ENCODE measurements around the gene ALDH9A1.
A peak's percentile ranks its signal among the peaks of the same experiment; 100 is the strongest.
"Not testable (repeated sequence)": the region's sequence is repeated elsewhere in the genome, so short reads cannot be mapped to it uniquely, and the experiment has no call there.

Gene ALDH9A1

DNA sequence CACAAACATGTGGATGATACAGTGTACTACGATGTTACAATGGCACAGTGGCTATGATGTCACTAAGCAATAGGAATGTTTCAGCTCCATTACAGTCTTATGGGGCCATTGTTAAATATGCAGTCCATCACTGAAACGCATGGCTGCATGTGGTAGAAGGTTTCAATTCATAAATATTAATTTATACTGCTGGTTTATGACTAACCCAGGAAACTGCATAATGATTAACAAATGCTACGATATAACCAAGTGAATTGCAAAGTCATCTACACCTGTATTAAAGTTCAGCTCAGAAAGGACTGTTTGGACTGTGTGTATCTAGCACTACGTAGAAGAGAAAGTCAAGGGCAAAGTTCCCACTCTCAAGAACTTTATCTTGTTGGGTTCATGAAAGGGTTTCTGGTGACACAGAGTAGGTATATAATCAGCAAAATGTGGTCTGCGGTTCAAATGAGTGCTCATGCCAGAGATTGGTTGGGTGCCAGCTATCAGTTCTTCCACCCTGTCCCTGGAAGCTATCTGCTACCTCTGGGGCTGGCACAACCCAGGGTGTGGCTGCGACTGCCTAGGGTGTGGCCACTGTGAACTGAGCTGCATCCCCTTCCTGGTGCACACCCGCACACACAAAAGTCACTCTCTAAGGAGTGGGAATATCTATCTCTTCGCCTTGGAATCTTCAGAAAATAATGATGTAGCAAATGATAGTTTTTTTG, 52.6 kb downstream of the ALDH9A1 start:
- DNase-seq (ENCODE audit: low read depth) = no peak

DNA sequence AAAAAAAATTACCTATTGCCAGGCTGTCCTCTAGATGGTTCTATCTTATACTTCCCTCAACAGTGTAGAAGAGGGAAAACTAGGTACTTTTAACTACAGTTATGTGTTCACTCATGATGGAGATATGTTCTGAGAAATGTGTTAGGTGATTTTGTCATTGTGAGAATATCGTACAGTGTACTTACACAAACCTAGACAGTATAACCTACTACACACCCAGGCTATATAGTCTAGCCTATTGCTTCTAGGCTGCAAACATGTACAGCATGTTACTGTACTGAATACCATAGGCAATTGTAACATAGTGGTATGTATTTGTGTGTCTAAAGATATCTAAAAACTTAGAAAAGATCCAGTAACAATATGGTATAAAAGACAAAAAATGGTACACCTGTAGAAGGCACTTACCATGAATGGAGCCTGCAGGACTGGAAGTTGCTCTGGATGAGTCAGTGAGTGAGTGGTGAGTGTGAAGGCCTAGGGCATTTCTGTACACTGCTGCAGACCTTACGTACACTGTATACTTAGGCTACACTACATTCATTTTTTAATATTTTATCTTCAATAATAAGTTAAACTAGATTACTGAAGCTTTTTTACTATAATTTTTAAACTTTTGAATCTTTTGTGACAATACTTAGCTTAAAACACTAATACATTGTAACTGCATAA, 54.2 kb downstream of the ALDH9A1 start:
- no peak for DNase-seq (ENCODE audit: low read depth)

DNA sequence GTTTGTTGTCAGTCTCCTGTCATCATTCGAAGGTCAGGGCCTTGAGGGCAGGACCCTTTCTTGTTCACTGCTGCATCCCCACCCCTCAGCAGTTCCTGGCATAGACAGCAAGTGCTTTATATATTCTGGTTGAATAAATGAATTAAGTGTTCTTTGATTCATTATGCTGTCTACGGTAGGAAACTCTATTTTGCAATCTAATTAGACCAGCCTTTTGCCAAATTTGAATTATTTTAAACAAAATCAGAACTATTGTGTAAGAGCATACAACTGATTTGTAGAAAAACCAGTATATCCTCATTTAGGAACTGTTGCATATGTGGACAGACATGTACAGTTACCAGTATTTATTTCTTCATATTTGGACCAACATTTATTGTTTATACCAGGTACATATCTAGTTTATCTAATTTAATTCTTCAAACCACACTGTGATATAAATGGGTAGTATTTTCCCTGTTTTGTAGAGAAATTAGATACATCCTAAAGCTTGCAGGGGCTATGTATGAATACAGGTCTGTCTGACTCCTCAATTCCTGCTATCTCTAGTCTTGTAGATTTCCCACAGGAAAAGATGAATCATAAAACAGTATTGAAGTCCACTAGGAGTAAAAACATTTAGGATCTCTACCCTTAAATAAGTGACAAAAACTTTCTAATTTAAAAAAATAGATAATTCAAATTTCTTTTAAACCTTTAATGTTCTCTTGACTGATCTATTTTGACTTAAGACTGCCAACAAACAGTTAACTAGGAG, 57.0 kb downstream of the ALDH9A1 start:
- DNase-seq (ENCODE audit: low read depth) = no peak

DNA sequence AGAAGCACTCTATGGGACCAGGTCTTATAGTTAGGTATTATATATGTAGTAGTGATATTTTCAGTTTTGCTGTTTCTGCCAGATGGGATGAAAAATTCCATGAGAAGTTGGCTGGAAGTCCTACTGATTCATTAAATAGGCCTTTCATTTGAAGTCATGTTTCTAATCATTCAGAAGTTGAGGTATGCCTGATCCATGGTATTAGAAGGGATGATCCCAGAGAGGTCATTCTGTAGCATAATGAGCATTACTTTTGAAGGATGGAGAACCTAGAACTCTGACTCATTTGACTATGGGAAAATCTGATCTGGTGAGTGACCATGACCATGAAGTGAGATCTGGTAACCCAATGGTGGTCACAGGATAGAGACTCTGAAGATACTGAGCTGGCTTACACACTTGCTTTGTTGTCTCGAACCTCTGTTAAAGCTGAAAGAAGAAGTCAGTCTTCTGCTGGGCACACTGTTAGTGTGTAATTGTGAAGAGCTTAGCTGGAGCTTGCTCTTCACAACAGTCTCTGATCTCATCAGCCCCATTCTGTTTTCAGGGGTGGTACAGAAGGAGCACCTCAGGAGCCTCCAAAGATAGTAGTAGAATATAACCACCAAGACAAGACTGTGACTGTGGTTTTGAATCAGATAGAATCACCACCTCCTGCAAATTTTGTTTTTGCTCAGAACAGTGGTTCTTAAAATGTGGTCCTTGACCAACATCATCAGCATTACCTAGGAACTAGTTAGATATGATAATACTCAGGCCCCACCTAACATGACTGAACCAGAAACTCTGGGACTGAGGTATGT, 58.3 kb downstream of the ALDH9A1 start:
- DNase-seq (ENCODE audit: low read depth) = no peak

DNA sequence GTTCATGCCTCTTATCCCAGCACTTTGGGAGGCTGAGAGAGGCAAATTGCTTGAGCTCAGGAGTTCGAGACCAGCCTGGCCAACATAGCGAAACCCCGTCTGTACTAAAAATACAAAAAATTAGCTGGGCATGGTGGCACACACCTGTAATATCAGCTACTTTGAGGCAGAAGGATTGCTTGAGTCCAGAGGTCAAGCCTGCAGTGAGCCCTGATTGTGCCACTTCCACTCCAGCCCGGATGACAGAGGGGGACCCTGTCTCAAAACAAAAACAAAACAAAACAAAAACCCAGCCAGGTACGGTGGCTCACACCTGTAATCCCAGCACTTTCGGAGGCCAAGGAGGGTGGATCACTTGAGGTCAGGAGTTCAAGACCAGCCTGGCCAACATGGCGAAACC, 60.2 kb downstream of the ALDH9A1 start:
- DNase-seq (ENCODE audit: low read depth) = not testable (repeated sequence)

DNA sequence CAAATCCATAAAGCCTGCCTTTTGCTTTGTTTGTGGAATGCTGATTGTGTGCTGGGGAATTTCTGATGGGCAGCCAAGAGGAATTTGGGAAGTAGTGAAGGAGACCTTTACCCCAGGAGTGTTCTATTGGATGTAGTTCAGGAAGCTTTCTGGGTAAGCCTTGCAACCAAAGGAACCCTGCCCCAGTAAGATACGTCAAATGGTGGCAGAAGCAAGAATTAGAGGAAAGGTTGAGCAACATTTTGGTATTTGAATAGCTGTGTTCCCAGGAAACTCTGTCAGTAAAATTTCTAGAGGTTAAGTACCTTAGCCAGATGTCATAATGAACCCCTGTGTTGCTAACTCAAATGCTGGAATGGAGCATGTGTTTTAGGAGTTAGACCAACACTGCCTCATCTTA, 60.9 kb downstream of the ALDH9A1 start:
- DNase-seq (ENCODE audit: low read depth) = no peak

DNA sequence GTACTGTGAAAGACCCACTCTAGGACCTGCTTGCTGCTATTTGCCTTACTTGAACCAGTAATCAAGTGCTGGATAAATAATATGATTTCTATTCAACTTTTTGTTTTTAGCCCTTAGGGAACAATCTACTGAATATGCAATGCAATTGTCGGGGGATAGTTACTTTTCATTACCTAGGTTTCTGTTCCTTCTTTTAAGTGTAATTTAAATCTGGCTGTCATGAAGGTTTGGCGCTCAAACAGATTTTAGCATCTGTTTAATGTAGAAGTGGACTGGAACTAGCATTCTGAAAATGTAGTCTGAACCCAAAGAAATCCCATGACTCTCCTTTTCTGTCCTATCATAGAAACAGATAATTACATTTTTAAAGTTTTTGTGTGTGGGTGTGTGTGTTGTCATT, 62.5 kb downstream of the ALDH9A1 start:
- no peak for DNase-seq (ENCODE audit: low read depth)

DNA sequence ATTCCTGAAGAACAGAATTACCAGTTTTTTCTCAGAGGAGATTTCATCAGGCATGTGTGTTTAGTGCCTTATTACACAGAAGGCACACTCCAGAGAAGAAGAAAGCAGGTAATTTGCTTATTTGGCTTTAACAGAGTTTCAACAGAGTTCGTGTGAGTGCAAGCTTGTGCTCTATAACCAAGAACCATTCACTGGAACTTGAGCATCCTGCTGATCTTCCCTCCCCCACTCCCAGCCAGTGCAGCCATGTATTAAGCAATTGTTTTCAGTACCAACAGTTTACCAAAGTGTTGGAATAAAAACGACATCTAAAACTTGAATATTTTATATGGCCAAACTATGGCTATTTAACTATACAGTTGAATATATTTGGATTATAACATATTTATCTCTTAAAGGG, 63.0 kb downstream of the ALDH9A1 start:
- no peak for DNase-seq (ENCODE audit: low read depth)

DNA sequence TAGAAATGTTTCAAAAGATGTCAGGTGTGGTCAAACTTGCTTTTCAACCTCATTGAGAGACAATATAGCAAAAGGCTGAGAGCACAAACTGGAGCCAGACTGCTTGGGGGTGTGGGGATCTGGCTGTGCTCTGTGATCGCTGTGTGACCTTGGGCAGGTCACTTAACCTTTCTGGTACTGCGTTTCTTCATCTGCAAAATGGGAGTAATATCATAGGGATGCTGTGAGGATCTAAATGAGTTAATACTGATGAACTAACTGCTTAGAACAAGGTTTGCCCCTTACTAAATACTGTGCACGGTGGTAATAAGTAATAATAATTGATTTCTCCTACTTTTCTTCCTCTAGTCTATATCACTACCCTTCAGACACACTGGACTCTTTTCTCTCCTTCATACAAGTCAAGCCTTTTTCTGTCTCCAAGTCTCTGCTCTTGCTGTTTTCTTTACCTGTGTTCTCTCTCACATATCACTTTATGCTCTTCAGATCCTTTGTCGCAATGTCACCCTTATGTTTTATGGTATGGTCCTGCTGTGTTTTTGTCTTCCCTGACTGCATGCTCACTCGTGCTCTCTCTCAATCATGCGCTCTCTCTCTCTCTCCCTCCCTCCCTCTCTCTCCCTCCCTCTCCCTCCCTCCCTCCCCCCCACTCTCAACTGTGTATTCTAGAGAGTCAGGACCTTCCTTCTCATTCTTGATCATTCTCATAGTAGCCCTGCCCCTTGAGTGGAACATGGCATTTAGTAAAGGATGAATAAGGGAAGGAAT, 64.0 kb downstream of the ALDH9A1 start:
- no peak for DNase-seq (ENCODE audit: low read depth)

DNA sequence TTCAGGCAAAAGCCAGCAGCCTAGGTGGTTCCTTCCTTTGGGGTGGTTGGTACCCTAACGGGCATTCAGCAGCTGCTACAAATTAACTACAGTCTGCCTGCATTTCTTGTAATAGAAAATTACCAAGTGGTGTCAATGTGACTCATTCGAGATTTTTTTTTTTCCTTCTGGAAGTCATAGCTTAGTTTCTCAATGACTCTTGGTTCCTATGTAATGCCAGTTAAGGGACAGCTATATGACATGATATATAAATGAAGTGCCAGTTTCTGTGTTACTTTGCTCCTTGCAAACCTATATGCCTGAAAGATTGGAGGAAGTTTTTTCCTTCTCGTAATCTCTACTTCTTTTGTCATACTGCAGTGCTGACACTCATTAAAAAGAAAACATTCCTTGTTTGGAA, 64.7 kb downstream of the ALDH9A1 start:
- DNase-seq (ENCODE audit: low read depth) = no peak

DNA sequence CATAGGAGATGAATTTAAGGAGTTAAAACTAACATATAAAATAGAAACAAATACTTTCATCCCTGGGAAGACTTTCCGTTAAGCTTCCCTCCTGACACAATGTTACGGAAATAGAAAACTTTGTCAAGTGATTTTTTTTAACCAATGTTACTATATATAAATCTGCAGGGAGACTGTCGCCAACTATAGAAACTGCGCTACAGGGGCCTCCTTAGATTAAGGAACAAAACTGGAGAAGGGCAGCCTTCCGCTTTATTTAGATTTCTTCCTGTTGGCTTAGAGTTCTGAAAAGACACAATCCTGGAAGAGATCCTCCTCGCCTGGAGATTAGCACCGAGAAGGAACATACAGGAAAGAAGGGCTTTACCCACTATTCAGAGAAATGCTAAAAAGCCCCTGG, 65.9 kb downstream of the ALDH9A1 start:
- no peak for DNase-seq (ENCODE audit: low read depth)

DNA sequence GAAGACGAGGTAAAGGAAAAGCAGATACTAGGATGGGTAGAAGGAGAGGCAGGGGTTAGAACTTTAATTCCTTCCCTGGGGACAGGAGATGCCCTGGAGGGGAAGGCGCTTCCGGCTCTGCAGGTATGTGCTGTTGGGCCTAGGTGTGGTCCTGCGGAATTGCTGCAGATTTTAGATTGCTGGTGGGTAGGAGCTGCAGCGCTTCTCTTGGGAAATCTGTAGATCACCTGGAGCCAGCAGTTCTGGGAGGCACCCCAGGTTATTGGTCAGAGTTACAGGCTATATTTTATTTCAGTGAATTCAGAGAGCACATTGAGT, 66.3 kb downstream of the ALDH9A1 start:
- DNase-seq (ENCODE audit: low read depth) = no peak

DNA sequence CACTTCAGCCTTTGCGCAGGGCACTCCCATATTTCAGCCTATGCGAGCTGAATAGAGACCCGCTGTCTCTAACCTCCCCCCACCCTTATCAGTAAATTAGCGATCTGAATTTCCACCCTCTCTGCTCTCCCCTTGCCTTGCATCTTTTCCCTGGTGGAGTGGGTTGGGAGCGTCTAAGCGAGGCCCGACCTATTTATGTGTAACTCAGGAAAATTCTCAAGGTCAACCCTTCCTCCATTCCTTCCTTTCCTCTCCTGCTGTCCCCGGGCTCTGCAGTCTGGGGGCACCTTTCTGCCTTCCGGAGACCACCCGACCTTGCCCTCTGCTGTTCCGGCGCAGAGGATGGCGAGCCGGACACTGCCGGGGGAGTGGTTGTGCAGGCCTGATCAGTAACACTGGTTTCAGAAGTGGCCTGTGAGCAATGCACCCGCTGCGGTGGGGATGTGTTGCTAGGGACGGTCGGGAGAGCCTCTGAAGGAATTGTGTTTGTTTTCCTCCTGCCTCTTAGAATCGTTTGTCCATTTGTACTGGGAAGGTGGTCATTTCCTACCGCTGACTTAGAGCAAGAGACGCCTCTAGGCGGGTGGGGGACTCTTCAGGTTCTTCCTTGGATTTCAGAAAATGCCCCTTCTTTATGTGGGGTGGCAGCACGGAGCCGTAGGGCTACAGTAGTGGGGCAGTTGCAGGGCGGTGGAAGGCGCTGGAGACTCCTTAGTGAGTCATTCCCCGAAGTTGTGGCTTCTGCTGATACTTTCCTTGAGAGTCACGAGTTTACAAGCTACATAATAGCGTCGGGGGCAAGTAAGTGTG, 66.8 kb downstream of the ALDH9A1 start:
- DNase-seq (ENCODE audit: low read depth) = no peak

DNA sequence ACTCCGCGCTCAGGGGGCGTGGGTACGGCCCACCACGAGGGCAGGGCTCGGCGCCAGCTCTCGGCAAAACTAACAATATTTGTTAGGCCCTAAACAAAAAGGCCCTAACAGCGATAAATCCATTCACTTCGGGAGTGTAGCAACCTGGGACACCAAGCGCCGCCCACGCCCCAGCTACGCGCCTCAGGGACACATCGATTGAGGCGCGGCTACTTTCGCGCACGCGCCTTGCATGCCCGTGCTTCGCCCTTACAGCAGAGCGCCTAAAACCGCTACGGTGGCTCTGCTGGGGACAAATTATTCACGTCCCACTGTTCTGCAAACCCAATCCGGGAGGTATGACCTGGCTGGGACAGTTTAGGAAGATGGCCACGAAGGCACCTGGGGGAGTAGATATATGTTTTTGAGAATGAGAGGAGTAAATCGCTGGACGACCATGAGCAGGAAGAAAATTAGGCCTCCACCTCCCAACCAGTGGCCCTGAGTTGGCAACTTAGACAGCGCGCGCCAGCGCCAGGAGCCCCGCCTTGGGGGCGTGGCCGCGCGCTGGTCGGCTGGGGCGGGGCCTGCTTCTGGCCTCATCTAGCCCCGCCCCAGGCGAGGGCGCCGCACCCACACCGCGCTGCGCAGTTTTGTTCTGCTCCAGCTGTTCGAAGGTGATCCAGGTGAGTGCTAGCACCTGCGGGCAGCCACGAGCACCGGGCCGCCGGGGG, 67.6 kb downstream of the ALDH9A1 start, which contains the start of gene MGST3:
MGST3 (plus strand) TSS at position 606 of the 713 bp plus-strand sequence. CDS start 18,614 bp downstream, outside the sequence.
- DNase-seq (ENCODE audit: low read depth) = peak; percentile 87

DNA sequence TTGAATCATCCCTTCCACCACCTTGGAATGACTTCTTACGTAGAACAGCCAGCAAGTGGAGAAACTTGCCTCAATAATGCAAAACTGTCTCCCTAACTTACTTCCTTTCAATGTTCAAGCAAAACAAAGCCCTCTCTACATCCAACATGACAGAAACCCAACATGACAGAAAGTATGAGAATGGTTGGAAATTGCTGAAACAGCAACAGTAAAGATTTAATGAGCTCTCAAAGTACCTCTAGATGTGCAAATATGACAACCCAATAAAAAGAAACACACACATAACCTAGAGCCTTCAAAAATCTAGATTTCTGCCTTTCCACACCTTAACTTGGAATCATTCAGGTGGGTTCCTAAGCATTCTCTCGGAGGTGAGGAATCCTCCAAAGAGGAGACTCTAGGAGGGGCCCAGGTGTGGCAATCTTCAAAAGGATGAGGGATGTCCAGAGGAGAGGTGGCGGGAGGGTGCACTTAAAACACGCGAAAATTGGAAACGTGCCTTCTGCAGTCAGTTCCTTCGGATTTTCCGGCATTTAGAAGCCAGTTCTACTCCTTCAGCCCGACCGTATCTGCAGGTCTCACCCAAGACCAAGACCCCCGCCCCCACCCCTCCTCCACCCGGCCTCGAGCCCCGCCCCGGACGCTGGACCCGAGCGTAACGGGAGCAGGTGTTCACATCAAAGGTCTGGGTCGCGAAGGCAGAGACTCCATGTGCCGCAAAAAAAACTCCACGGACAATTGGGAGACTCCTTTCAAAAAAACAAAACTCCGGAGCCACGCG, 68.3 kb downstream of the ALDH9A1 start:
- no peak for DNase-seq (ENCODE audit: low read depth)

DNA sequence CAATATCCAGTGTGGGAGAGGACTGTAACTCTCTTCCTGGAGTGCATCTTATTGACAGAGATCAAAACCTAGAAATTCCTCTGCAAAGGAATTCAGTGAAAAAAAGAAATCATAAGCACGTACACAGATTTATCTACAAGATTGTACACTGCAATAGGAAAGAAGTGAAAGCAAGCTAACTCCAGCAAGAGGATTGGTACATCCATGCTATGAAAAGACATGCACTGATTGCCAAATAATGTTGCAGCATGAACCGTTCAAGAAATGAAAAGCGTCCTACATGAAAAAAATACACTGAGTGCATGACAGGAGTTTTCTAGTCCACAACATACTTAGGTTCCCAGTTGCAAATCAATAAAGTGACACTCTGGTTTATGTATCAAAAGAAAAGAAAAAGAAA, 69.2 kb downstream of the ALDH9A1 start:
- DNase-seq (ENCODE audit: low read depth) = no peak

DNA sequence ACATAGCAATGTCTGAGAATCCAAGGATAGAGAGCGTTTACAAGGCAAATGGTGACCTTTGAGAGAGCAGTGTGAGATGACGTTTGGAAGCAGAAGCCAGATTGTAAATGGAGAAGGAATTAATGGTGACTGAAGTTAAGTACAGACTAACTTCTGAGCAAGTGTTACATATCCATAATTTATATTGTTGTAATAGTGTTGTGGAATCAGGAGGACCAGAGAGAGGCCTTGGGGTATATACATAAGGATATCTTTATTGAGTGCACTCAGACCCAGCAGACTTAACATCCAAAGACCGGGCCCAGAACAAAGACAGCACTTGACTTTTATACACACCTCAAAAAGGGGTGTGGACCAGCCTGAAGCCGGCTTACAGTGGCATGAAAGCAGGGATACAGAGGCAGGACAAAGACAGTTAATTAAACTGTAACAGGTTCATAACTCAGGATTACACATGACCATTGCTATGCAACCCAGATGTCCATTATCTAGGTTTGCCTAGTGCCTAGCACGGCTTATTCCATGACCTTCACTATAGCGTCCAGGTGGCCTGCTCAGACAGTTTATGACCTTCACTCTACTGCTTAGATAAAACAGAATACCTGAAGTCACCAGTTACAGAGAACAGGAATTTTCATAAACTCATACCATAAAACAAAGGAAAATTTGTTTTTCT, 70.1 kb downstream of the ALDH9A1 start:
- DNase-seq (ENCODE audit: low read depth) = no peak

DNA sequence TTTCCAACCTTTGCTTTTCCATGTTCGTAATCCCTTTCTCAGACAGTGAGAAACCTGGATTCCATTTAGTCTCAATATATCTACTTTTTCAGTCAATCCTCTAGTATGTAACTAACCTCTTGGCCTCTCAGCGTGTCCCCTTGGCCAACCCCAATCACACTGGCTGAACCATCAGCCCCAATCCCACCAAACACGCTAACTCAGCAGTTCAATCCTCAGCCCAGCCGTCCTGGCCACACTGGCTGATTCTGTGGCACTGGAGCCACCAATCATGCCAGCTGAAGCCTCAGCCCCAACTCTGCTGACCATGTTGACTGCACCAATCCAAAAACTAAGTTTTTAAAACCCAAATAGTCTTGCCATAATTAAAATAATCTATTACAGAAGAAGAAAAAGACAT, 73.9 kb downstream of the ALDH9A1 start:
- no peak for DNase-seq (ENCODE audit: low read depth)

DNA sequence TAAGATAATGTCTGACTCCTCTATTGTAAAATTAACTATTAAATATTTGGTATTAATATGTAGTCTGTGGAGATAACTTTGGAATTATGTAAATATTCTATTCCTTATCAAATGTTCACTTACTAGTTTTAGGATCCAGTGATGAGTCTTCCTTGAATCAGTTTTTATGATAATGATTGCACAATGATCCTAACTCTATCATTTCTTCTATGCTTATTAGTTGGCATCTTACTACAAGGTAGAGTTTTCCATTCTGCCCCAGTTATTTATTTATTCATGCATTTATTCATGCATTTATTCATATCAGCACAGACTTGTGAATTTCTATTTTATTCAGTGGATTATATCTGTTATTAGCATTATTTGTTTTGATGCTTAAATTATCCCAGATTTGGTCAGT, 74.7 kb downstream of the ALDH9A1 start:
- DNase-seq (ENCODE audit: low read depth) = no peak

Measured in T follicular helper cell (primary cell).